Keratinocyte (primary cell): Measurements from ENCODE around the gene PRPF8.

Experiments
- EZH2 ChIP-seq: IDR thresholded peaks from one replicate; pipeline ENCODE4 v1.6.1; 2012; ENCODE audit warnings: inconsistent platforms, mild to moderate bottlenecking, low read length, moderate library complexity
- TF ChIP-seq, protein P1 (sequence below), 3 experiments: IDR thresholded peaks in 1 of 3; conservative IDR thresholded peaks in 1 of 3; optimal IDR thresholded peaks in 1 of 3; 2 replicates in 2 of 3; 3 replicates in 1 of 3; pipeline versions ENCODE3 to v1.5.1; 2011; ENCODE audit warnings: low read length in 3 of 3, mild to moderate bottlenecking in 3 of 3, moderate library complexity in 2 of 3, control low read depth in 1 of 3, inconsistent platforms in 1 of 3; ENCODE audit not compliant: insufficient read depth in 2 of 3; ENCODE audit errors: extremely low read depth in 1 of 3

DNA sequence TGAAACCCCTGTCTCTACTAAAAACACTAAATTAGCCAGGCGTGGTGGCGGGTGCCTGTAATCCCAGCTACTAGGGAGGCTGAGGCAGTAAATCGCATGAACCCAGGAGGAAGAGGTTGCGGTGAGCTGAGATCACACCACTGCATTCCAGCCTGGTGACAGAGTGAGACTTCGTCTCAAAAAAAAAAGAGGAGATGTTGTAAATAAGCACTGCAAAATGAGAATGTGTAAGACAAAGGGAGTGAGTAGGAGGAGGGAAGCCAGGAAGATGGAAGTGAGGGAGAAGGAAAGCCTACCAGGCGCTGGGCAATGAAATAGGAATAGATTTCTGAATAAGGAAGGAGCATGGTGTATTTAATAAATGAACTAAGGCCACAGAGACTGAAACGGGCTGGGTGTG, 8.7 kb upstream of the PRPF8 start:
- TF ChIP-seq, protein P1, sequence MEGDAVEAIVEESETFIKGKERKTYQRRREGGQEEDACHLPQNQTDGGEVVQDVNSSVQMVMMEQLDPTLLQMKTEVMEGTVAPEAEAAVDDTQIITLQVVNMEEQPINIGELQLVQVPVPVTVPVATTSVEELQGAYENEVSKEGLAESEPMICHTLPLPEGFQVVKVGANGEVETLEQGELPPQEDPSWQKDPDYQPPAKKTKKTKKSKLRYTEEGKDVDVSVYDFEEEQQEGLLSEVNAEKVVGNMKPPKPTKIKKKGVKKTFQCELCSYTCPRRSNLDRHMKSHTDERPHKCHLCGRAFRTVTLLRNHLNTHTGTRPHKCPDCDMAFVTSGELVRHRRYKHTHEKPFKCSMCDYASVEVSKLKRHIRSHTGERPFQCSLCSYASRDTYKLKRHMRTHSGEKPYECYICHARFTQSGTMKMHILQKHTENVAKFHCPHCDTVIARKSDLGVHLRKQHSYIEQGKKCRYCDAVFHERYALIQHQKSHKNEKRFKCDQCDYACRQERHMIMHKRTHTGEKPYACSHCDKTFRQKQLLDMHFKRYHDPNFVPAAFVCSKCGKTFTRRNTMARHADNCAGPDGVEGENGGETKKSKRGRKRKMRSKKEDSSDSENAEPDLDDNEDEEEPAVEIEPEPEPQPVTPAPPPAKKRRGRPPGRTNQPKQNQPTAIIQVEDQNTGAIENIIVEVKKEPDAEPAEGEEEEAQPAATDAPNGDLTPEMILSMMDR (optimal IDR thresholded peaks at IDR 0.05 in 1 of 3, IDR thresholded peaks at IDR 0.05 in 1 of 3, conservative IDR thresholded peaks at IDR 0.05 in 1 of 3; ENCODE audit: extremely low read depth in 1 of 3, insufficient read depth in 2 of 3, low read length in 3 of 3) = no peak
- no peak for TF ChIP-seq EZH2
